HUES6 (cell line): ENCODE results near the gene ZFAND3.

Source experiments
- H3K27ac ChIP-seq: 2 replicates; pipeline ENCODE4 v1.7.0; 2013; ENCODE audit warnings: low read depth, mild to moderate bottlenecking, low read length, inconsistent platforms
- H3K27me3 ChIP-seq: 2 replicates; pipeline ENCODE4 v1.6.1; 2013; ENCODE audit warnings: low read length; ENCODE audit not compliant: control insufficient read depth, insufficient read depth
- H3K36me3 ChIP-seq: 2 replicates; pipeline ENCODE4 v1.6.1; 2013; ENCODE audit warnings: low read length; ENCODE audit not compliant: control insufficient read depth, insufficient read depth
- H3K4me1 ChIP-seq: 2 replicates; pipeline ENCODE4 v1.6.1; 2013; ENCODE audit warnings: low read length; ENCODE audit not compliant: control insufficient read depth, insufficient read depth
- H3K4me3 ChIP-seq: 2 replicates; pipeline ENCODE4 v1.5.1; 2013; ENCODE audit warnings: low read depth, low read length
- H3K9ac ChIP-seq: one replicate; pipeline ENCODE4 v1.6.1; 2013; ENCODE audit warnings: mild to moderate bottlenecking, low read length
- H3K9me3 ChIP-seq: 2 replicates; pipeline ENCODE4 v1.6.1; 2013; ENCODE audit warnings: low read depth, low read length; ENCODE audit not compliant: control insufficient read depth, insufficient read depth

The ZFAND3 gene

GRCh38 chr6:37850728-37851285 is 31.3 kb downstream of the ZFAND3 start:
- Histone ChIP-seq H3K4me1 (no peaks in the 10 kb centered on the region), H3K9me3 (no peaks in the 10 kb centered on the region), H3K36me3 (no peaks in the 10 kb centered on the region), H3K9ac (no peak overlapping the region), H3K4me3 (no peak overlapping the region), H3K27ac (no peak overlapping the region), H3K27me3 (no peaks in the 10 kb centered on the region)

- no peaks in the 10 kb centered on the region for H3K9me3 ChIP-seq
- H3K4me1 ChIP-seq, result no peaks in the 10 kb centered on the region
- no peak overlapping the region for H3K9ac ChIP-seq
- no peaks in the 10 kb centered on the region for H3K27me3 ChIP-seq
- no peak overlapping the region for H3K4me3 ChIP-seq
- no peaks in the 10 kb centered on the region for H3K36me3 ChIP-seq
- H3K27ac ChIP-seq, result no peak overlapping the region
Observed at GRCh38 chr6:37851997-37852524, 32.5 kb downstream of the ZFAND3 start.

GRCh38 chr6:37856285-37856684 is 36.8 kb downstream of the ZFAND3 start:
- H3K36me3 ChIP-seq, result no peaks in the 10 kb centered on the region
- H3K4me3 ChIP-seq, result no peak overlapping the region
- no peaks in the 10 kb centered on the region for H3K9me3 ChIP-seq
- no peaks in the 10 kb centered on the region for H3K4me1 ChIP-seq
- no peak overlapping the region for H3K9ac ChIP-seq
- H3K27ac ChIP-seq, result no peak overlapping the region
- H3K27me3 ChIP-seq, result no peaks in the 10 kb centered on the region

GRCh38 chr6:37858363-37858762 is 38.8 kb downstream of the ZFAND3 start:
- Histone ChIP-seq H3K9ac (no peak overlapping the region), H3K4me3 (no peak overlapping the region), H3K27ac (no peak overlapping the region), H3K36me3 (no peaks in the 10 kb centered on the region), H3K4me1 (no peaks in the 10 kb centered on the region), H3K27me3 (no peaks in the 10 kb centered on the region), H3K9me3 (no peaks in the 10 kb centered on the region)

GRCh38 chr6:37860226-37860839 is 40.8 kb downstream of the ZFAND3 start:
- H3K27me3 ChIP-seq, result no peaks in the 10 kb centered on the region
- H3K9ac ChIP-seq, result no peak overlapping the region
- H3K4me1 ChIP-seq, result no peaks in the 10 kb centered on the region
- H3K36me3 ChIP-seq, result no peaks in the 10 kb centered on the region
- H3K27ac ChIP-seq, result no peak overlapping the region
- H3K9me3 ChIP-seq, result no peaks in the 10 kb centered on the region
- H3K4me3 ChIP-seq, result no peak overlapping the region

GRCh38 chr6:37861452-37861851 is 41.9 kb downstream of the ZFAND3 start:
- Histone ChIP-seq H3K9me3 (no peaks in the 10 kb centered on the region), H3K27ac (no peak overlapping the region), H3K4me1 (no peaks in the 10 kb centered on the region), H3K4me3 (no peak overlapping the region), H3K27me3 (no peaks in the 10 kb centered on the region), H3K9ac (no peak overlapping the region), H3K36me3 (no peaks in the 10 kb centered on the region)

GRCh38 chr6:37862430-37862829 is 42.9 kb downstream of the ZFAND3 start:
- Histone ChIP-seq H3K27ac (no peak overlapping the region), H3K27me3 (no peaks in the 10 kb centered on the region), H3K9ac (no peak overlapping the region), H3K36me3 (no peaks in the 10 kb centered on the region), H3K4me3 (no peak overlapping the region), H3K9me3 (no peaks in the 10 kb centered on the region), H3K4me1 (peaks cover 9% of the 10 kb centered on the region)

- Histone ChIP-seq H3K4me1 (peaks cover 14% of the 10 kb centered on the region), H3K9ac (no peak overlapping the region), H3K36me3 (no peaks in the 10 kb centered on the region), H3K4me3 (no peak overlapping the region), H3K27ac (no peak overlapping the region), H3K9me3 (no peaks in the 10 kb centered on the region), H3K27me3 (no peaks in the 10 kb centered on the region)
Observed at GRCh38 chr6:37862992-37863391, 43.5 kb downstream of the ZFAND3 start.

GRCh38 chr6:37864250-37864649 is 44.7 kb downstream of the ZFAND3 start:
- peaks cover 23% of the 10 kb centered on the region for H3K4me1 ChIP-seq
- H3K27ac ChIP-seq, result no peak overlapping the region
- no peak overlapping the region for H3K4me3 ChIP-seq
- H3K9ac ChIP-seq, result no peak overlapping the region
- no peaks in the 10 kb centered on the region for H3K27me3 ChIP-seq
- H3K9me3 ChIP-seq, result no peaks in the 10 kb centered on the region
- no peaks in the 10 kb centered on the region for H3K36me3 ChIP-seq

GRCh38 chr6:37865504-37865903 is 46.0 kb downstream of the ZFAND3 start:
- H3K4me3 ChIP-seq, result no peak overlapping the region
- H3K4me1 ChIP-seq, result peaks cover 23% of the 10 kb centered on the region
- no peaks in the 10 kb centered on the region for H3K27me3 ChIP-seq
- no peak overlapping the region for H3K27ac ChIP-seq
- H3K9ac ChIP-seq, result no peak overlapping the region
- H3K36me3 ChIP-seq, result no peaks in the 10 kb centered on the region
- H3K9me3 ChIP-seq, result no peaks in the 10 kb centered on the region

GRCh38 chr6:37866590-37867507 is 47.3 kb downstream of the ZFAND3 start:
- Histone ChIP-seq H3K27ac (no peak overlapping the region), H3K4me1 (peaks cover 28% of the 10 kb centered on the region), H3K27me3 (no peaks in the 10 kb centered on the region), H3K4me3 (no peak overlapping the region), H3K36me3 (no peaks in the 10 kb centered on the region), H3K9ac (no peak overlapping the region), H3K9me3 (no peaks in the 10 kb centered on the region)
